ENCODE data around the gene ANKLE1. TPM values are rescaled to one million over a fixed set of nuclear protein-coding genes. Genes with fewer than 3 reads are reported as not detected.

The ANKLE1 gene
- total RNA-seq, 1 experiment from 2014 or later, result 0.08 TPM

DNA sequence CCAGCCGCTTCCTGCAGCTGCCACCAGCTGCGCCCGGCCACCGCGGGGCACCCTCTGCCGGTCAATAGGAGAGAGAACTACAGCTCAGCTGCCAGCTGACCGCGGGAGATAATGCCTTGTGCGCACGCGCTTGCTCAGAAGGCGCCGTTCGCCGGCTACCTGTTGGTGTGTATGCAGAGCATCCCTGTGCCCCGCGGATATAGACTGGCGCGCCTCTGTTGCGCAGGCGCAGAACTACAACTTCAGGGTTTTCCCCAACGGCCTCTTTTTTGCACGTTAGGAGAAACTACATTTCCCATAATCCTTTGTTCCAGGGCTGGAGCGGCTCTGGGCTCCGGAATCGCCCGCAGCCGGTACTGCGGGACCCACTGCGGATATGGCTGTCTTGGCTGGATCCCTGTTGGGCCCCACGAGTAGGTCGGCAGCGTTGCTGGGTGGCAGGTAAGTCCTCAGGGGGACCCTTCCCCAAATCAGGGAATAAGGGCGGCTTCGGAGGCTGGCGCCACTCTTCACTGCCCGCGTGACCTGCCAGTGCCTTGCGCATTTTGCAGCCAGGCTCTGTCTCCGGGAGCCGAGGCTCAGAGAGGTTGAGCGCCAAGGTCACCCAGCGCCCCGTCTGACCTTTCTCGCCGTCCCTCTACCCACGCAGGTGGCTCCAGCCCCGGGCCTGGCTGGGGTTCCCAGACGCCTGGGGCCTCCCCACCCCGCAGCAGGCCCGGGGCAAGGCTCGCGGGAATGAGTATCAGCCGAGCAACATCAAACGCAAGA, 24.0 kb downstream of the ANKLE1 start, which contains the start of gene MRPL34:
Gene MRPL34, plus strand, starts transcription at position 356 of the 768 bp plus-strand sequence. Its CDS starts 21 bp downstream, at position 377.
- DNase-seq (ENCODE audit: low spot score), result peak; percentile 97

DNA sequence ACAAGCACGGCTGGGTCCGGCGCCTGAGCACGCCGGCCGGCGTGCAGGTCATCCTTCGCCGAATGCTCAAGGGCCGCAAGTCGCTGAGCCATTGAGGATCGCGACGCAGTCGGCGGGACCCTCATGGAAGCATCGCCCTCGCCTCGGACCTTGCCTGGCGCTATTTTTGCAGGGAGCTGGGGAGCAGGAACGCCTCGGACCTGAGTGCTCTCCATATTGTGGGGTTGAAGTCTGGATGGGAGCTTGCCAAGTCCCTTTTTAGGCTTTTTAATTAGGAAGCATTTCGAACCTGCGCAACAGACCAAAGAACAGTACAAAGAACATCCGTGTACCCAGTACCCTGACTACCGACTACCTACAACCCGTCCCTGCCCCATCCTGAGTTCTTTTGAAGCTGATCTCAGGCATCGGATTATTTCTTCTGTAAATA, 24.6 kb downstream of the ANKLE1 start:
- no peak for DNase-seq (ENCODE audit: low spot score)

DNA sequence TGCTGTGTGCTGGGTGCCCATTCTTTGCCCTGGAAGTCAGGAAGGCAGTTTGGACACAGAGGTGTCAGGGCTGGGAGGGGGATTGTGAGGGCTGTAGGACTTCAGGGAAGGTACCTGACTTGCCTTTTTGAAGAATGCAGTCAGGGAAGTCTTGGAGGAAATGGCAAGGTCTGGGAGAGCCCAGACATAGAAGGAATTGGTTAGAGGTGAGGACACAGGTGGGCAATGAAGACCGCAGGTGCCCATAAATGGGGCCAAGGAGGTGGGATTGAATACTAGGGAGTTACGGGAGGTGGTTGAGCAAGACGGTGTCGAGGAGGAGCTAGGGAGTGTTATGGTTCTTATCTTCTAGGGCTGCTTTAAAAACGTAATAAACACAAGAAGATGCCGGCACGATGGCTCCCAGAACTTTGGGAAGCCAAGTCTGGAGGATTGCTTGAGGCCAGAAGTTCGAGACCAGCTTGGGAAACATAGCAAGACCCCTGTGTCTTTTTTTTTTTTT, 26.2 kb downstream of the ANKLE1 start:
- DNase-seq (ENCODE audit: low spot score), result no peak

DNA sequence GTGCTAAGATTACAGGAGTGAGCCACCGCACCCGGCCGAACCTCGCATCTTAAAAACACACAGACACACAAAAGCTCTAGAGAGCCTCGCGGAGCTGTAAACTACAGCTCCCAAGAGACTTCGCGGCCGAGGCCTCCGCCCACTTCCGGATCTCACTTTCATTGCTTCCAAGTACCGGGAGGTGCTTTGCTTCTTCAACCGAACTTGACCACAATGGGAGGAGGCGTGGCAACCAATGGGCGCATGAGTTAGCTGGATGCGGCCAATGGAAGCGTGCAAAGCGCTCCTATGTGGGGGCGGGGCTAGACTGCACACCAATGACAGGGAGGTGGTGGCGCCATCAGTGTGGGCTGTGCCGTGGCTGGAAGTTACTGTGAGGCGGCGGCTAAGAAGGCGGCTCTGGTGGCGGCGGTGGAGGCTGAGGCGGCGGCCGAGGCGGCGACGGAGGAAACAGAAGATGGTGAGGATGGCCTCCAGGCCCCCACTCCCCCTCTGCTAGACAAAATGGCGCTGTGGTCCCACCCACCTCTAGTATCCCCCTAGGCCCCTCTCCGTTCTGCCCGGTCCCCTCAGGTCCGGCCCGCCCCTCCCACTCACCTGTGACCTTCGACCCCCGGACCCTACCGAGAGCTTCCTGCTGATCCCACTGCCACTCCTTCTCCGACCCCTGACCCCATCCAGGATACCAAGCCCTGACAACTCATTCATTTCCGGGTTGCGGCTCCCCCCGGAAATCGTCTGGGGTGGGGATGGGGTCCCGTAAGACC, 27.7 kb downstream of the ANKLE1 start, which contains the start of gene DDA1:
Gene DDA1, plus strand, starts transcription at position 366 of the 767 bp plus-strand sequence. Its CDS starts 92 bp downstream, at position 458.
- peak; percentile 98 for DNase-seq (ENCODE audit: low spot score)

DNA sequence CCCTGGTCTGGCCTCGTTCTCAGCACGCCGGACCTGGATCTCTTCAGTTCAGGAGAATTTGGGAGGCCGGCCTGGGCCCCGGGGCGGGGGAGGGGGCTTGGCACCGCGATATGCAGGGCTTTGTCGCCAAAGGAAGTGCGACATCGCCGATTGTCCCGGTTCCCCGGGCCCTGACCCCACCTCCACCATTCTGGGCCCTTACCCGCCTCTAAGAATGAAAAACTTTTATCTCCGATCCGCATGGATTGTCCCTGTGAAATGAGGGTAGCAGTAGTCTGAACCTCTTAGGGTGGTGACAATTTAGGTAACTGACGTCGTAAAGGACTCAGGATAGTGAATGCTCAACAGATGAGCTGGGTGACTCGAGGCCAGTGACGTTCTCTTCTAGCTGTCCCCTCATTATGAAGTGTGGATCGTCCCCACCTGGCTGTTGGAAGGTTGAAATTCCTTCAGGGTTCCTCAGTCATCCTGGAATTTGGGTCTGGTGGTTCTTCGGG, 28.3 kb downstream of the ANKLE1 start:
- DNase-seq (ENCODE audit: low spot score), result no peak

DNA sequence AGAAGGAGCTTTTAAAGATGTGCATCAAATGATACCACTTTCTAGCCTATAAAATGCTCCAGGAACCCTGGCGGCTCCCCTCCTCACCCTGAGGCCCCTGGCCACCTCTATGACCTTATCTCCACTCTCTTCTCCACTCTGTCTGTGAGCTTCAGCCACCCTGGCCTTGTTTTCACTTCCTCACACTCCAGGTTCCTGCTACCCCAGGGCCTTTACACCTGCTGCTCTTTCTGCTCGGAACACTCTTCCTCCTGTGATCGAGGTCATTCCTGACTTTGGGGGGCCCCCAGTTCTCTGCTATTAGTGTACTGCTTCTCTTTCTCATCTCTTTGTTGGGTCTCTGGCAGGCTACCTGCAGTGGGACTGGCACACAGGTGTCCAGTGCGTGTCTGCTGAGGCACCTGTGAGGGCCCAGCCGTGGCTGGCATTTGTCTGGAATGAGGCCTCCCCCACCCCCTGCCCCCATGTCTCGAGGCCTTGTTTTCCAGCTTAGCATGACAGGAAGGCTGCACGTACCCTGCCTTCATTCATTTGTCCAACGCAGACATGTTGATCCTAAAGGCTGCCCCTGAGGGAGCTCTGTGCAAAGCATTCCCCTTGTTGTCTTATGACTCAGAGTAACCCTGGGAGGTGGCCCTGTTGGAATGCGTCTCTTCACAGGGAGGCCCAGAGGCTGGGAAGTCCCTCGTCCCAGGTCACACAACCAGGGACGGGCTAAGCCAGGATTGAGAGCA, 29.9 kb downstream of the ANKLE1 start:
- DNase-seq (ENCODE audit: low spot score), result no peak

DNA sequence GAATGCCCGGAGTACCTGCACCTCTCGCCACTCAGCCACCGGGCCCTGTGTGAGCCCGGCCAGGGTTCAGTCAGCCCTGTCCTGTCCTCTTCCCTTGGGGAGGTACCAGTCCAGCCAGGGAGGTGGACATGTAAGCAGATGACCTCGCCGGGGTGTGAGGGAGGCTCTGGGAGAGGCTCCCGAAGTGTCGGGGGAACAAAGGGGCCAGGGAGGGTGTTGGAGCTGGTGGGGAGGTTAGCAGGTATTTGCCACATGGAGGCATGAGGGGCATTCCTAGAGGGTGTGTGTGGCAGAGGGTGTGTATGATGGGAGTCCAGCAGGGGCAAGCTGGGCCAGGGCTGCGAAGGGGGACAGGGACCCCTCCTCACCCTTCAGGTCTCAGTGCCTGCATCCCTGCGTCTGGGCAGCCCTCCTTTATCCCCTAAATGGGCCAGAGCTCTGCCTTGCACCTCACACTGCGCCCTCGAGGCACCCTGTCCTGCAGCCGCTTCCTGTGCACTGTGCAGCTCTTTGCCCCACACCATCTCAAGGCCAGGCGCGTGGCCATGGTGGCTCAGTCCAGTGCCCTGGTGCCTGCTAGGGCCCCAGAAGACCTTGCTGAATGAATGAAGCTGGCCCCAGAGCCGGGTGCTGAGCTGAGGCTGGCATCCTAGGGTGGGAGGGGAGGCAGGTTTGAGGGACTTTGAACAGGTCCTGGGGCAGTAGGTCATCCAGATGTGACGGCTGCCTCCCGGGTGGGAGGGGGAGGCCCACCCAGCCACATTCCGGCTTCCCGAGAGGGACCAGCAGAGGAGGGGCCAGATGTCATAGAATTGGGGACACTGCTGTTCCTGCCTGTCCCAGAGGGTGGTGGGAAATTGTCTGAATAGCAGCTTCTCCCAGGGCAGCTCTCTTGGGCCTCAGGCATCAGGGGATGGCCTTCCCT, 30.8 kb downstream of the ANKLE1 start:
- no peak for DNase-seq (ENCODE audit: low spot score)

DNA sequence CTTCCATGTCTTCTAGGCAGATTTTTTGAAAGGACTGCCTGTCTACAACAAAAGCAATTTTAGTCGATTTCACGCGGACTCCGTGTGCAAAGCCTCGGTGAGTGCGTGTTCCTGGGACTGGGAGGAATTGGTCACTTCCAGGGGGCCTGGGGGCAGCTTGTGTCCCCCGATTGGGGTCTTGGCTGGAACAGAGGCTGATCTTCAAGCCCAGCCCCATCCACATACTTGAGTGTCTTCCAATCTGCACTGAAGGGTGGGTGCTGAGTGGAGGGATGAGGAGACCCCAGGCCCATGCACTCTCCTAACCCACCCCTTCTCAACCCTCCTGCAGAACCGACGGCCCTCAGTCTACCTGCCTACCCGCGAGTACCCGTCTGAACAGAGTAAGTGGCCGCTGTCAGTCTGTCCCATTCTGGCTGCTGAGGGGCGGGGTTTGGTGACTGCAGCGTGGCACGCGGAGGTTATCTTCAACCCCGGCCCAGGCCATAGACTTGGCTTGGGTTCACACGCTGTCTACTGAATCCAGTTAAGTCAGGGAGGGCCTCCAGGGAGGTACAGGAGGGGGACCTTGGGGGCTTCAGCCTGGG, 32.4 kb downstream of the ANKLE1 start:
- no peak for DNase-seq (ENCODE audit: low spot score)

DNA sequence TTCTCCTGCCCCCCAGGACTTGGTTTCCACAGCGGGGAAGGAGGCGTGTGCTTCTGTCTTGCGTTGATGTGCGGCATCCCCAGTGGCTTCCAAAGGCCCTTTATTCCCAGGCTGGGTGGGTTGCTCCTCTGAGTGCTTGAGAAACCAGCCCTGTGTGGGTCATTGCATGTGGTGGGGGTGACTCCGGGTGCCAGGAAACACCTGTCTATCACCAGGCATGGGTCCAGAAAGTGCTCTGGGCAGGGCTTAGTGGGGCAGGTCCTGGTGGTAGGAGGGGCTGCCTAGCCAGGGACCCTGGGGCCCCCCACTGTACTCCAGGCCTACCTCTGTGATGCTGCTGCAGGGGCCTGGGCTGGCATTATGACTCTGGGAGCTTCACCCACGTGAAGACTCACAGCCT, 37.3 kb downstream of the ANKLE1 start:
- no peak for DNase-seq (ENCODE audit: low spot score)

DNA sequence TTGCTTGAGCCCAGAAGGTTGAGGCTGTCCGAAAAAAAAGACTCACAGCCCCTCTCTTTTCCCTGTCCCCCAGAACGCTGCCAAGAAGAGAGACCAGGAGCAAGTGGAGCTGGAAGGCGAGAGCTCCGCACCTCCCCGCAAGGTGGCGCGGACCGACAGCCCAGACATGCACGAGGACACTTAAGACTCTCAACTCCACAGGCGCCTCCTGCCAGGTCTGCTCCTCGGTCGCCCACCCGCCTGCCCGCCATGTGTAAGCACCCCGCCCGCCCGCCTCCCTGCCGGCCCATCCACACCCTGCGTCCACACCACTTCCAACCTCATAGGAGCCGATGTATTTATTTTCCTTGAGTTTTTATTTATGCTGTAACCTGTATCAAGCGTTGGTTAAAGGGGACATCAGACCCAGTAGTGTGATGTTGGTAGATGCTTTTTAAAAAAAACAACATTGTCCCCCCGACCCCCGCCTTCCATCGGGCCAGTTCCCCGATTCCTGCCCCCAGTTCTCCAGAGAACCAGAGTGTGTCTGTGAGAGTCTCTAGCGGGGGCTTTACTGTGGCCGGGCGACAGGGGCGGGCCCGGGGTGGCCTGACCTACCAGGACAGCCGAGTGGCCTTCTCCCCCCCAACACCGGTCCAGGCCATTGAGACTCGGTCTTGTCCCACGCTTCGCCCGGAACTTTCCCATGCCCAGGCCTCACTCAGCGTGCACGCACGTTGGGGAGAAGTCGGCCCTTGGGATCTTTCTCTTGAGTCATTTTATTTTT, 38.0 kb downstream of the ANKLE1 start:
- no peak for DNase-seq (ENCODE audit: low spot score)

DNA sequence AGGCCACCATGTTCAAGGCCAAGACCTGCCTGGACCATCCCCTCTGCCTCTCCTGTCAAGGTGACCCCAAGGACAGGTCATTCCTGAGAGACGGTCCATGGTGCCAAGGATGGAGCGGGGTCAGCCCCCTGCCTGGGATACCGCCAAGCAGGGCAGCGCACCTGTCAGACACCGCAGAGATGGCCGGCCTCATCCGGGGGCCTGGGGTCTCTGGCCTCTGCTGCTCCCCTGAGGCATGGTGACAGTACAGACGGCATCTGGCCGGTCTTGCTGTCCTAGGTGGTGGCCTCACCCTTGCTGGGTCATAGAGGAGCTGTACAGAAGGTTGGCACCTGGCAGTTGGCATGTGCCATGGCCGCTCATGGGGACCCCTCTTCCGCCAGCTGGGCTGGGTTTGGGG, 38.7 kb downstream of the ANKLE1 start:
- no peak for DNase-seq (ENCODE audit: low spot score)

DNA sequence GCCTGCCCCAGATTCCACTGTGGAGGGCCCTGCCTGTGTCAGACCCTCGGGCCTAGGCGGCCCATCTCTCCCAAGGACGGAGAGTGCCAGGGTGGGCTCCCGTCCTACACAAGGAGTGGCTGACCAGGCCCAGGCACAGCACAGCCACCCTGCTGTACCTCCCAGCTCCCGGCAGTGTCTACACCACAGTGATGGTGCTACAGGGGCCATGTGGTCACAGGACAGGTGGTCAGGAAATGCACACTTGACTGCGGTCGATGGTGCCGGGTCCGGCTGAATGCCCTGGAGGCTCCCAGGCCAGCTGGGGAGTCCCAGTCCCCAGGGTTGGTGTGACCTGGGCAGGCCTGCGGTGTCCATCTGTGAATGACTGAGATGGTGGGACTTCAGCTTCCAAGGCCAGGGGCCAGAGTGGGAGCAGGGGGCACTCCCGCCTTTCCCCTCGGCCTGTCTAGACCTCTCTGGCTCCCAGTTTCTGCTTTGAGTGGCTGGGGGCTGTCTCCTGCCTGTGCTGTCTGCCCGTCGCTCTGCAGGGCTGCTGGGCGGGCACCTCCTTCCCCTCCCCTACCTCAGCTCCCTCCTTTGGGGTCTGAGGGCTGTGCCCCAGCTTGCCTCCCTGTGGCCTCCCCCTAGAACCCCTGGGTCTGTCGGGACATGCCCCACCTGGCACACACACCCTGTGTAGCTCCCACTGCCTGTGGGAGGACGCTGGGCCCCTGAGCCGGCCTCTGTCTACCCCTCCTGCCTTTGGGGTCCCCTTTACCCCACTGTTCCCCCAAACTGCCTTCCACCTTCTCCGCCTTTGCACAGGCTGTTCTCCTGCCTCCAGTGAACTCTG, 40.2 kb downstream of the ANKLE1 start:
- no peak for DNase-seq (ENCODE audit: low spot score)

DNA sequence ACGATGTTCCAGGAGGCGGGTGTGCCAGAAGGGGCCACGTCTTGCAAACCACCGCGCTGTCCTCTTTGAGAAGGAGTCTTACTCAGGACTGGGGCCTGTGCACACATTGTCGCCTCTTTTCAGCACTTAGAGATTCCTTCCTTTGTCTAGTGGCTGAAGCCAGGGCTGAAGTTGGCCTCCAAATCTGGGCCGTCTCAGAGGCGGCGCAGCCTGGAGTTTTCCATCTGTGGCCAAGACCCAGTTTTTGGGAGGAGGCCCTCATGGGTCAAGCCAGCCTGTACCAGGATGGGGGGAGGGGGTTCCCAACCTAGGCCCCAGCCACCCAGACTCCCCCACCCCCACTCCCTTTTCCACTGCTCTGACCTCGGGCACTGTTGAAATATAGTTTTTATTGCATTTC, 41.2 kb downstream of the ANKLE1 start:
- no peak for DNase-seq (ENCODE audit: low spot score)

DNA sequence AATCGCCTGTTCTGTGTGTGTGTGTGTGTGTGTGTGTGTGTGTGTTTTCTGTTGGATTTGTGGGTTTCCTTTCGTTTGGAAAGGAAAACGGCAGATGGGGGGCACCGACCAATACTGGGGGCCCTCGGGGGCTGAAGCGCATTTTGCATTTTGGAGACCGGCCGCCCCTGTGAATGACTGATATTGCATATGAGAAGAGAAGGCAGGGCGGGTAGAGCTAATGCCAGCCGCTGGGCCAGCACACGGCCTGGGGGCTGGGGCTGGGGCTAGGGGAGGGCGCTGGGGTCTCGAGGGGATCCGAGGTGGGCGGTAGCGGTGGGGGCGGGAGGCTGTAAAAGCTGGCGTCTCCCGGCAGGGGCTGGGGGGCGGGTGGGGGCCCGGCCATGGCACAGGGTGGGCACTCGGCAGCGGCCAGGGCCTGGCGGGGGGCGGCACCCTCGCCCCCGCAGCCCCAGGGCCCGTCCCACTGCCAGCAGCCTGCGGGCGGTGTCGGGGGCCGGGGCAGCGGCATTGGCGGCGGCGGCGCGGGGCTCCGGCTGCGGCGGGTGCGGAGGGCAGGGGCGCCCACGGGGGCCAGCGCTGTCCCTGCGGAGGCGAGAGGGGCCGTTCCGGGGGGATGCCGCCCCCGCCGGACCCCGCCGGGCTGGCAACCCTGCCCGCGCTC, 41.7 kb downstream of the ANKLE1 start:
- no peak for DNase-seq (ENCODE audit: low spot score)

DNA sequence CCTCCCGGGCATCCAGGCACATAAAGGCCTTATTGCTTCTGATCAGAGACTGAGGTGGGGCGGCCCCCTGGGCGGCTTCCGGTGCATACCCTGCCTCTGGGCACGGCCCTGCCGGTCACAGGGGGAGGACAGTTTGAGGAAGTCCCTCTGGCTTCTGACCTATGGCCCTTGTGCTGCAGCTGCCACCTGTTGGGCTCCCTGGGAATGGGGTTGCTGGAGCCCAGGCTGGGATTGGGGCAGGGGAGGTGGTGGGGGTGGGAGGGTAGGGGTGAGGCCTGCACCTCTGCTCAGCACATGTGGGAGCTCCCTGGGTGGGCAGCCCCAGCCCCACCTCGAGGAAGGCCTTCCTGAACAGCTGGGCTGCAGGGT, 42.2 kb downstream of the ANKLE1 start:
- DNase-seq (ENCODE audit: low spot score), result no peak

DNA sequence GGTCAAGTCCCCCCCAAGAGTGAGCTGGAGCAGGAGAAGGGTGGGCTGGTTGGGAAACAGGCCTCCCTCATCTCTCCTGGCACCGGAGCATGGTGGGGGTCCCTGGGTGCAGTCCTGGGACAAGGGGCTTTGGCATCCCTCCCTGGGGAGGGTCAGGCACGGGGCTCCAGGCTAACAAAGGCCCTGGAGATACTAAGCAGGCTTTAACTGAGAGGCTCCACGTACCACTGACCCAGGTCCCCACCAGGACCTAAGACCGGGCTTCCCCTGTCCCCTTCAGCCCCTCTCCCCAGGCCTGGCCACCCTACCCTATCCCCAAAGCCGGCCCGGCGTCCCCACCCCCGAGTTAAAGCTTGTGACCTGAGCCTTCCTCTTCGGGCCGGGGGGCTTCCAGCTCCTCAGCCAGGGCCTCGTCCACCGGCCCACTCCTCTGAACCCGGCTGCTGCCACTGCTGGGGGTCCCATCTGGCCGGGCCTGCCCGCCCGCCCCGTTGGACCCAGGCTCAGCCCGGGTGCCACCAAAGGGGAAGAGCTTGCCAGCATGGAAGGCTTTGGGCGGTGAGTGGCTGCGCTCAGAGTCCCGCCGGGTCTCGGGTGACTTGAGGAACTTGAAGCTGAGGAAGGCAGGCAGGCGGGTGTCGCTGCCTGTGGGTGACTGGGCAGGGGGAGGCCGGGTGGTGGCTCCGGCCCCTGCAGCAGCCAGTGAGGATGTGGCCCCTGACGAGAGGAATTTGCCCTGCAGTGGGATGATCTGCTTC, 42.8 kb downstream of the ANKLE1 start:
- DNase-seq (ENCODE audit: low spot score), result no peak

DNA sequence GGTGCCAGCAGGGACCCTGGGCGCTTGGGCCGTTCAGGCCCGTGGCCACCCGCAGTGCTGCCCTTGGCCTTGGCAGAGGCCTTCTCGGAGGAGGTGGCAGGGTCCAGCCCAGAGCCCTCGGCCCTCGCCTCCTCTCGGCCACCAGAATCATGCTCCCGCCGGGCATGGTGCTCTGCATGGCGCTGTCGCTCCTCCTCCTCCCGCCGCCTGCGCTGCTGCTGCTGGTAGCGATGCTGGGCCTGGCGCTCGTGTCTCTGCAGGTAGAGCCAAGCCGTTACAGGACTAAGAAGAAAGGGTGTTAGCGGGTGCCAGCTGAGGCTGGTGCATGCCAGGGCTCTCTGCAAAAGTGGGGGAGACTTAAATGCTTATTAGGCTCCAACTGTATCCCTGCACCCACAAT, 43.4 kb downstream of the ANKLE1 start:
- DNase-seq (ENCODE audit: low spot score), result no peak
